ENCODE measurements around the gene HTRA2.

The HTRA2 gene

GRCh38 chr2:74525717-74526648, 3.8 kb upstream of the HTRA2 start, which contains the start of gene DQX1:
Gene DQX1, minus strand, starts transcription at chr2:74526231. Its CDS starts 502 bp downstream, at chr2:74525729.
- no peak for TF ChIP-seq YY1 (IDR thresholded peaks at IDR 0.05; ENCODE audit: insufficient read depth, insufficient read length)
- no peak for TF ChIP-seq ZNF274 (IDR thresholded peaks at IDR 0.05; ENCODE audit: low read depth, low read length)
- no peak for TF ChIP-seq SUZ12 (IDR thresholded peaks at IDR 0.05; ENCODE audit: extremely low read depth, insufficient read depth, insufficient read length)

GRCh38 chr2:74526649-74527230, 3.0 kb upstream of the HTRA2 start:
- H3K36me3 ChIP-seq (ENCODE audit: insufficient read depth, insufficient read length, low read length), result peaks cover 51% of the 10 kb centered on the region

More at GRCh38 chr2:74525717-74526648, 3.8 kb upstream of the HTRA2 start, which contains the start of gene DQX1:
- Histone ChIP-seq H3K27me3 (ENCODE audit: insufficient read depth, insufficient read length) (no peaks in the 10 kb centered on the region), H3K9ac (ENCODE audit: insufficient read length, low read depth) (no peak within 1 kb of the TSS), H3K9me3 (ENCODE audit: insufficient read depth, low read length) (no peaks in the 10 kb centered on the region), H3K36me3 (ENCODE audit: insufficient read depth, insufficient read length, low read length) (peaks cover 44% of the 10 kb centered on the region), H3K4me1 (ENCODE audit: insufficient read depth, insufficient read length) (no peaks in the 10 kb centered on the region), H3K4me3 (ENCODE audit: insufficient read length, low read depth) (no peak within 1 kb of the TSS)
- DNase-seq (ENCODE audit: low read depth, low spot score), result no peak

GRCh38 chr2:74527741-74528140, 2.0 kb upstream of the HTRA2 start:
- TF ChIP-seq ZNF274 (IDR thresholded peaks at IDR 0.05; ENCODE audit: low read depth, low read length) (no peak), SUZ12 (IDR thresholded peaks at IDR 0.05; ENCODE audit: extremely low read depth, insufficient read depth, insufficient read length) (no peak)

More at GRCh38 chr2:74526649-74527230, 3.0 kb upstream of the HTRA2 start:
- TF ChIP-seq YY1 (IDR thresholded peaks at IDR 0.05; ENCODE audit: insufficient read depth, insufficient read length) (no peak), SUZ12 (IDR thresholded peaks at IDR 0.05; ENCODE audit: extremely low read depth, insufficient read depth, insufficient read length) (no peak), ZNF274 (IDR thresholded peaks at IDR 0.05; ENCODE audit: low read depth, low read length) (no peak)
- H3K4me3 ChIP-seq (ENCODE audit: insufficient read length, low read depth), result no peak overlapping the region
- no peaks in the 10 kb centered on the region for H3K4me1 ChIP-seq (ENCODE audit: insufficient read depth, insufficient read length)
- DNase-seq (ENCODE audit: low read depth, low spot score), result no peak
- H3K9me3 ChIP-seq (ENCODE audit: insufficient read depth, low read length), result no peaks in the 10 kb centered on the region
- H3K27me3 ChIP-seq (ENCODE audit: insufficient read depth, insufficient read length), result no peaks in the 10 kb centered on the region
- no peak overlapping the region for H3K9ac ChIP-seq (ENCODE audit: insufficient read length, low read depth)

GRCh38 chr2:74528600-74529356, 955 bp upstream of the HTRA2 start:
- peak overlapping the region; percentile 99 for H3K4me3 ChIP-seq (ENCODE audit: insufficient read length, low read depth)
- no peak for DNase-seq (ENCODE audit: low read depth, low spot score)
- no peak for TF ChIP-seq ZNF274 (IDR thresholded peaks at IDR 0.05; ENCODE audit: low read depth, low read length)
- no peak for TF ChIP-seq SUZ12 (IDR thresholded peaks at IDR 0.05; ENCODE audit: extremely low read depth, insufficient read depth, insufficient read length)
- TF ChIP-seq YY1 (IDR thresholded peaks at IDR 0.05; ENCODE audit: insufficient read depth, insufficient read length), result no peak
- peaks cover 68% of the 10 kb centered on the region for H3K36me3 ChIP-seq (ENCODE audit: insufficient read depth, insufficient read length, low read length)
- no peaks in the 10 kb centered on the region for H3K9me3 ChIP-seq (ENCODE audit: insufficient read depth, low read length)
- H3K4me1 ChIP-seq (ENCODE audit: insufficient read depth, insufficient read length), result no peaks in the 10 kb centered on the region
- H3K27me3 ChIP-seq (ENCODE audit: insufficient read depth, insufficient read length), result no peaks in the 10 kb centered on the region
- H3K9ac ChIP-seq (ENCODE audit: insufficient read length, low read depth), result peak overlapping the region; percentile 100

More at GRCh38 chr2:74527741-74528140, 2.0 kb upstream of the HTRA2 start:
- Histone ChIP-seq H3K4me1 (ENCODE audit: insufficient read depth, insufficient read length) (no peaks in the 10 kb centered on the region), H3K9me3 (ENCODE audit: insufficient read depth, low read length) (no peaks in the 10 kb centered on the region), H3K4me3 (ENCODE audit: insufficient read length, low read depth) (no peak overlapping the region), H3K27me3 (ENCODE audit: insufficient read depth, insufficient read length) (no peaks in the 10 kb centered on the region), H3K9ac (ENCODE audit: insufficient read length, low read depth) (no peak overlapping the region), H3K36me3 (ENCODE audit: insufficient read depth, insufficient read length, low read length) (peaks cover 58% of the 10 kb centered on the region)
- no peak for DNase-seq (ENCODE audit: low read depth, low spot score)

- TF ChIP-seq SUZ12 (IDR thresholded peaks at IDR 0.05; ENCODE audit: extremely low read depth, insufficient read depth, insufficient read length) (no peak), ZNF274 (IDR thresholded peaks at IDR 0.05; ENCODE audit: low read depth, low read length) (no peak), YY1 (IDR thresholded peaks at IDR 0.05; ENCODE audit: insufficient read depth, insufficient read length) (no peak)
- H3K4me3 ChIP-seq (ENCODE audit: insufficient read length, low read depth), result peak overlapping the region; percentile 68
- H3K9ac ChIP-seq (ENCODE audit: insufficient read length, low read depth), result peak overlapping the region; percentile 82
- peaks cover 69% of the 10 kb centered on the region for H3K36me3 ChIP-seq (ENCODE audit: insufficient read depth, insufficient read length, low read length)
- H3K27me3 ChIP-seq (ENCODE audit: insufficient read depth, insufficient read length), result no peaks in the 10 kb centered on the region
- no peaks in the 10 kb centered on the region for H3K9me3 ChIP-seq (ENCODE audit: insufficient read depth, low read length)
- no peak for DNase-seq (ENCODE audit: low read depth, low spot score)
- H3K4me1 ChIP-seq (ENCODE audit: insufficient read depth, insufficient read length), result no peaks in the 10 kb centered on the region
These were observed 780 bp downstream of the HTRA2 start for GRCh38 chr2:74530239-74531187.

GRCh38 chr2:74531666-74532065, 1.9 kb downstream of the HTRA2 start:
- Histone ChIP-seq H3K4me1 (ENCODE audit: insufficient read depth, insufficient read length) (no peaks in the 10 kb centered on the region), H3K36me3 (ENCODE audit: insufficient read depth, insufficient read length, low read length) (peaks cover 57% of the 10 kb centered on the region), H3K9me3 (ENCODE audit: insufficient read depth, low read length) (no peaks in the 10 kb centered on the region), H3K9ac (ENCODE audit: insufficient read length, low read depth) (no peak overlapping the region), H3K4me3 (ENCODE audit: insufficient read length, low read depth) (no peak overlapping the region), H3K27me3 (ENCODE audit: insufficient read depth, insufficient read length) (no peaks in the 10 kb centered on the region)
- TF ChIP-seq YY1 (IDR thresholded peaks at IDR 0.05; ENCODE audit: insufficient read depth, insufficient read length), result no peak
- no peak for TF ChIP-seq SUZ12 (IDR thresholded peaks at IDR 0.05; ENCODE audit: extremely low read depth, insufficient read depth, insufficient read length)
- no peak for TF ChIP-seq ZNF274 (IDR thresholded peaks at IDR 0.05; ENCODE audit: low read depth, low read length)
- DNase-seq (ENCODE audit: low read depth, low spot score), result no peak

All from NT2/D1 (cell line).